GM18951 (cell line): ENCODE results near the gene FTCDNL1.

Experiments used
- POLR2A ChIP-seq: IDR thresholded peaks from 4 replicates; pipeline ENCODE4 v1.6.1; 2011; ENCODE audit warnings: mild to moderate bottlenecking; ENCODE audit not compliant: insufficient read length, insufficient read depth; ENCODE audit errors: extremely low read depth
- in situ Hi-C: fragments of 300-500 bp; cut with MboI; formaldehyde crosslinking; loops from one replicate; pipeline ENCODE4 v1.12.0; 2022; ENCODE audit warnings: low sequenced_read_pairs, mixed read lengths, inconsistent platforms; ENCODE audit not compliant: unreplicated experiment

FTCDNL1 gene

DNA sequence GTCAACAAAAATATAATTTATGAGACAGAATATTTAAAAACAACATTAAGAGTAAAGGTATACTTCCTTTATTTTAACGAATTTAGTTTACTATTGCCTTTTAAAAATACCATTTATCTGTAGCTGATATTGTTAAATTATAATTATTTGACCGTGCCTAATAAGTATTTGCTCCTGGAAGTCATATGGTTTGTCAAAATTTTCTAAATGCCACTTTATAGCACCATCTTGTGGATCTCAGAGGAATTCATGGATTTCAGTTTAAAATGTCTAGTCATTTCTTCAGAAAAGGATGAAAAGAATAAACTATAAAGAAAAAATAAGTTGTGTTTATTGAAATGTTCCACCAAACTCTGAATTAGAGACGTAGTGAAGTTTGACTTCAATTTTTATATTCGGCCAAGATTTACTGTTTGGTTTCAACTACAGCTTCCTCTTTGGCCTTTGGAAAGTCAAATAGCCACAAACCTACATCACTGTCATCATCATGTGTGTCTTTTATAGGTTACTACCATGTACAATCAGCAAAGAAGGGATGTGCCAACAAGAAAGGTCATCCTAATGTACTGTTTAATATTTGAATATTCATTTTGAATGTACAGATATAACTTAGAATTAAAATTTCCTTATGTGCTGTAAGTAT is 10.3 kb upstream of the FTCDNL1 start:
- TF ChIP-seq POLR2A, result no peak
- in situ Hi-C loops, result no loop called here

DNA sequence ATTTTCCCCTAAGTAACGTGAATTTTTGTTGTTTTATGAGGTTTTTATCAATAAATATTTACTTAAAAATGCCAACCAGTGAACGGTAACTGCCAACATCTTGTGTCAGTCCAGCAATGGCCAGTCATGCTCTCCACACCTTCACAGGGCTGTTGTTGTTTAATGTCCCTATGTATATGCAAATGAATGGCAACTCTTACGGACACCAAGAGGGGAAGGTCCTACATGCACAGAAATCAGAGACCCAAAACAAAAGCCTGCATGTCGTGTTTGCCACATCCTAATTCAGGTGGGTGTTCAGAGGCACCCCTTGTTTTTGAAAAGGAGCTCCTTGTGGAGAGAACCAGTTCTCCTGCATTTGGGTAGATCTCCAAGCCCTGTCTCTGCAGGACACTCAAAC is 4.8 kb upstream of the FTCDNL1 start:
- in situ Hi-C loops, result no loop called here
- TF ChIP-seq POLR2A, result no peak

DNA sequence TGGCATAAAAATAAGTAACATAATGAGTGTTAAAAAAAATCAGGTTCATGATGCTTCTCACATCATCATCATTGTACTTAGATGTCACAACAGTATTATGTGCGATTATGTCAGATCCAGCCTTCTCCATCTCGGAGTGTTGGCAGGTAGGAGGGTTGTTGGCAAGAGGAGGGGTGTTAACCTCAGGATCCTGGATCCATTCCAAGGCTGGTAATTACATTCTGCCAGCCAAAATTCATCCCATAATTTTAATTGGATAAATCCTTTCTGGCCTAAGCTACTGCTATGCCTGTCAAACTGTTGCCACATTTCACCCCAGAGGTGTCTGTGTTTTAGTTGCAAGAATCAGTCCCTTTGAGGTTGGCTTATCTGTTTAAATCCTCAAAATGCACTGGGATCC is 891 bp upstream of the FTCDNL1 start:
- in situ Hi-C loops, result no loop called here
- no peak for TF ChIP-seq POLR2A

DNA sequence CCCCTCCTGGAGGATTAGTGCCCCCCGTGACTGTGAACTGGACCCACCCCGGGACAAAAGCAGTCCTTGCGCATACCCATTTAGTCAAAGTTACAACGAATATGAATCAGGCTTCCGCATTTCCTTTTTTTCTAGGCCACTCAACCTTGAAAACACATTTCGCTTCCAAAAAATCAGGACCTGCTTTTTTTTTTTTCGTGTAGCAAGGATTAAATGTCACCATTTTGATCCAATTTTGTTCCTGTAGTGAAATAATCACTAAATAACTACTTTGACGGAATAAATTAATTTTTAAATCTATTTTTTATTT is 464 bp upstream of the FTCDNL1 start:
- no peak for TF ChIP-seq POLR2A
- in situ Hi-C loops, result no loop called here

DNA sequence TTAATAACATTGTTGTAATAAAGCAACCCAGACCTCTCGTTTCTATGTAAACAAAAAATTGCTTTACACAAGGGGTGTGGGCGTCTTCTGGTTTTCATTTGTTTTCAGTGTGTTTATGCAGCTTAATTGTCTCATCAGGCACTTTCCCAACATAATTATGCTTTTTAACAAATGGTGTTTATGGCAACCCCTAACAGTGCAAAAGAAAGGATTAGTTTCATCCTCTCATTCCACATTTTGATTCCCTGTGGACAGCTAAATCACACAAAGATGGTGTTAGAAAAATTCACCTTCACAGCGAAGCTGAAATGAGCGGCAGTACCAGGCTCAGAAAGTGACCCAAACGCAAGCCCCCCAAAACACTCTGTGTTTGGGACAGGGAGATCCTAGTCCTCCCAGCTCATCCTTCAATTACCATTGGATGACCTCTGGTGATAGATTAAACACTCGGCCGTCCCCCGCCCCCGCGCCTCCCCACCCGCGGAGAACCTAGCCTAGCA is 724 bp downstream of the FTCDNL1 start:
- in situ Hi-C loops, result no loop called here
- TF ChIP-seq POLR2A, result no peak

DNA sequence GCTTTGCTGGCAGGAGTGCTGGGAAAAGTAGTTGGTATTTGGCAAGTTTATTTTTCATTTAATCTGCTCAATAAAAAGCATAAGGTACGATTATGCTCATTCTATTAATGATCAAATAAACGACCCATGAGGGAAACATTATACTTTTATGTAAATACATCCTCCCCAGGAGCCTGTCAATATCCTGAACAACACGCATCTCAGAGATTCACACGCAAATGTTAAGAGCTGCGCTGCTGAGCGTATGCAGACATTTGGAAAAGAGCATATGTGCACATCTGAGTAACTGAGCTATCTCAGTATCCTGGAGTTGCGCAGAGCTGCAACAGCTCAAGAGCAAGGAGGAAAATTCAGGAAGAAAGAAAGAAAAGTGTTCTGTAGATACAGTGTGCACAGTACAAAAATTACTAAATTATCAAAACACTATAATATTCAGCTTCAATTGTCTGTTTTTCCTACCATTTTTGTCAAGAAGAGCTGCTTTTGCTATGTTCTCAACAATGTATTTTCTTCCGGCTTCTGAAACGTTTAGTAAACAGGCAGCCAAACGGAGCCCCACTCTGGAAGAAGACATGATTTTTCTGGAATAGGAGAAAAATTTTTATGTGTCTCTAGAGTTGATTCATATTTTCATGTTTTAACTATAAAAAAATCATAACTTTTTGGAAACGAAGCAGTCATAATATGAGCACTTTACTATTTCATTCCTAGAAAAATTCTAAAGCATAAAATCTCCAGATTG is 2.4 kb downstream of the FTCDNL1 start:
- in situ Hi-C loops, result no loop called here
- no peak for TF ChIP-seq POLR2A

DNA sequence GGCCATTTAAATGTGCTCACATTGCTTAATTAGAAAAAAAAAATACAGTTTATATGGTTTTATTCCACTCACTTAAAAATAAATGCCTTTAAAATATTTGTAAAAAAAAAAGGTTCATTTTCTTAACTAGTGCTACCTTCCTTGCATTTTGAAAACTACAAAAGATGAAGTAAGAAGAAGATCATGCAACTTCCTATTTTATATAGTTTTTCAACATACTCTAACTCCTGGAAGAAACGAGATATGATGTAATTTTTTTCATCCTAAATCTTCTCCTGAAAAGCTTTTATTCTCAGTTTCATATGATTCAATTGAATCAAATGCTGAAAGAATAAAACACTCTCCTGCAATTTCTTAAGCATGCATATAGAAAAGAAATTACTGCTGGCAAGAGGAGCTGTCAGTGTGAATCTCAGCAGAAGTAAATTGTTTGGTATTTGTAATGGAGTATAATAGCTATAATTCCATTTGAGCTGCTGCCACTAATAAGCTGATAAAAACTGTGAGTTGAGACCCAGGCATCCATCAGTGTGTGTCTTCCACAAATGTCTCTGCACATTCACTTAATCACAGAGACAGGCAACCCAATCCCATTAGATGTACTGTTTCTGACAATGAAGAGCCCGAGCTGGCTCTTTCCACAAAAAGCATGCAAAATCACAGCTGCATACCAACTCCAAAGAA is 3.7 kb downstream of the FTCDNL1 start:
- in situ Hi-C loops, result no loop called here
- no peak for TF ChIP-seq POLR2A

DNA sequence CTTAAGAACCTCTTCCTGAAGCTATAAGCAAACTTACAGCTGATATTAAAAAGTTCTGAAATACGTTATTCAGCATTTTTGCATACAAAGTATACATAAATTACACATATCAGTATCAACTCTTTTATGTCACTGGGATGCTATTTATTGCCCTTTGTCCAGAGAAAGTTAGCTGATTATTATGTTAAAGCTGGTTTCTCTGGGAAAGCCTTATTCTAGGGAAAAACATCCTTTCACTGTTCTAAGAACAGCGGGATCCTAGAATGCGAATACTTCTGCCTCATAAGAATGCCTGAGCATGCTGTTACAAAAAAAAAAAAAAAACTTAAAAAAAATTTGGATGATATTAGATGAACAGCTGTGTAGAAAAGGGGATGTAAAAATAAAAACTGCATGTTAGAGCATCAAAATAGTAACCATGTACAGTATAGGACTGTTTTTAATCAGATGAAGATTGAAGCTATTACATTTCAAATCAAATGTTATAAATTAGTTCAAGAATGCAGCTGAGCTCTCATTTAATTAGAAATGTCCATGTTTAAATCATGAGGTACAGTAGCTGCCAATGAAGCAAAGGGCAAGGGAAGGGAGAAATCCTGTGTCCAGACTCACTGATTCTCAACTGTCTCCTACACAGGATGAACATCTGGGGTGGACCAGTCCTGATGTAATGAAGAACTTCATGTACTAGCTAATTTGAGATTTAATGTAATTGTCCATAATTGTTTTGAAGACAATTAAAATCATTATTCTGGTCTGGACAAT is 8.2 kb downstream of the FTCDNL1 start:
- in situ Hi-C loops, result no loop called here
- no peak for TF ChIP-seq POLR2A

DNA sequence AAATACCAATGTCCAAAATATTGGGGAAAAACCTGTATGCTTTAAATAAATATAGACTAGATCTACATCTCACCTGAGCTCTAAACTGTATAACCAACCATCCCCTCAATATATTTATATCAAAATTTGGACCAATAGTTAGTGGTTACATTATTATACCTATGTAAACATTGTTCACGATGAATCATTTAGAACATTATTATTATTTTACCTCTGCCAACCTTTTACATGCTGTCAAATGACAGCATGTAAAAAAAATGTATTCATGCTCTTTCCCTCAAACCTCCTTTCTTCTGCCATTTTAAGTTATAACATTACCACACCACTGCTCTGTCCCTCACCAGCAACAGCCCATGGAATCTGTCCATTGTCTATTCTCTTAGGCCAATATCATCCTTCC is 9.6 kb downstream of the FTCDNL1 start:
- TF ChIP-seq POLR2A, result no peak
- in situ Hi-C loops, result no loop called here

DNA sequence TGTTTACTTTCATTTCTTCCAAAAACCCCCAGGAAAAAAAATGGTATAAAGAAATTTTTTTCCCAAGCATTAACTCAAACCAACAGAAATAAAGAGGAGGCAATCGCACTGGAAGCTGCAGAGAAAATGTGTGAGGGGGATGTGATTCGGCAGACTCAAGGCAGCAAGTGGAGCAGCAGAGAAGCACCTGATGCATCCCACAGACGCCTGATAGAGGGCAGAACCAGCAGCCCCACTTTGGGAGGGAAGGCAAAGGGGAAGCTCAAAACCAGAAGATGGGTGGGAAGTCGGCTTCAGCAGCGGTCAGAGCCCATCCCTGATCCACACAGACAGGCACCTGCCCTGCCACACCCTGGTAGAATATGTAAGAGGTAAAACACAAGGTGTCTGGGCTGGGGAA is 12.6 kb downstream of the FTCDNL1 start:
- in situ Hi-C loops, result no loop called here
- TF ChIP-seq POLR2A, result no peak

DNA sequence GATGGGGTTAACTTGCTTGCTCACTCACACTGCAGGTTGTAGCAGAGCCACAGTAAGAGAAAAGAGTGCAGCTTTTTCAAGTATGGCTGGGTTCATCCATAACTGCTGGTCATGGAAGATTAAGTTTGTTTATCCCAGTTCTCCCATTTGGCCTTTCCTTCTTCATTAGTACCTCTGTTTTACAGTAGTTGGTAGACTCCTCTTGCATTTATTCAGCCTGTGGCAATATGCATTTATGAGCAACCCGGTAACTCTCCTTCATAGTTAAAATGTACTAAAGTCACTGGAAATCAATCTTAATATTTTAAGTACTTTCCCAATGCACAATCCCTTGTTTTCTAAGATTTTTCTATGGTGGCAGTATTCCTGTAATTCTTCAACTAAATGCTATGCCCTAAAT is 14.0 kb downstream of the FTCDNL1 start:
- no peak for TF ChIP-seq POLR2A
- in situ Hi-C loops, result no loop called here

DNA sequence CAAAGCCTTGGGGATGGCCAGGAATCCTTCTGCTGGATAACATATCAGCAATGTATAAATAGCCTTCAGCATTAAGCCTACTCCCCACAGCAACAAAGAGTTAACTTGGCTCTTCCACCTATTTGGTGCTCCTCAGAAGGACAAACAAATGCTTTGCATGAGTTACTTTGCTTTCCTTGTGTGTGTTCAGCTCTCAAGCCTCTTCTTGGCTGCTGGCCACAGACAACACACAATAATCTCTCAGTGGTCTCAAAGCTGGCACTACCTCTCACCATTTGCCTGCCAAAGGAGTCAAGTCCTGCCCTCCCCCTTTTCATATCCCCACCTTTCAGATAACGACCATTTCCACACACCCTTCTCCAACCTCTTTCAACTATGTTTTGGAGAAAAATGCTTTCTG is 17.5 kb downstream of the FTCDNL1 start:
- no peak for TF ChIP-seq POLR2A
- in situ Hi-C loops, result no loop called here

DNA sequence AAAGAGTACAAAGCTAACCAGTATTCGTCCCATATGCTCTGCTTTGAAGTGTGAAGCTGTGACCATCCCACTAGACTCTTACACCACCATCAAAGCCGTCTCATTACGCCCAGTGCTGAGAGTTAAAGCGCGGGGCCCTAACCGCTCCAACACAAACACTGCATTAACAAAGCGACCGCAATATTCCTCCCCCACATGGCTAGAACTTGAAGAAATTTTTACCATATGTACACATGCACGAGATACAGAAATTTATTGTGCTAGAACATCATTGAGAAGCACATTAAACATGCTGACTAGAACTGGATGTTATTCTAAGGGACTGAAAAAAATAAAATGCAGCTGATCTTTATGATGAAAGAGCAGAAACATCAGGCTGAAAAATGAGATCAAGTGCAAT is 20.5 kb downstream of the FTCDNL1 start:
- in situ Hi-C loops, result no loop called here
- no peak for TF ChIP-seq POLR2A

DNA sequence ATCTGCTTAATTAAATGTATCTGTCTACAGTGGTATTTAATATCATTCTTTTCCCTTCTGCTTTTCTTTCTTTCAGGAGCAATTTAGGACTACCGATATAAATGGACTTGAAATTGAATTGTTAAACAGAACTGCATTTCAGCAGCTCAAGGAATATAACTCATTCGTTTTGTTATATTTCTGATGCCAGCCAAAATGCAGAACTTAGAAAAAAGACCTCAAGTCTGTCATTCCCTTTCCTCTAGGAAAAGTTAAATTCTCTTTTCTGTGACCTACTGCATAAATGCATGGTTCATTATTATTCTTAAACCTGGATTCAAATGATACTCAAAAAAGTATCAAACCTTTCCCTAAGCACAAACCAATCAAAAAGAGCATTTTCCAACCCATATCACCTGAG is 21.4 kb downstream of the FTCDNL1 start:
- TF ChIP-seq POLR2A, result no peak
- in situ Hi-C loops, result no loop called here

DNA sequence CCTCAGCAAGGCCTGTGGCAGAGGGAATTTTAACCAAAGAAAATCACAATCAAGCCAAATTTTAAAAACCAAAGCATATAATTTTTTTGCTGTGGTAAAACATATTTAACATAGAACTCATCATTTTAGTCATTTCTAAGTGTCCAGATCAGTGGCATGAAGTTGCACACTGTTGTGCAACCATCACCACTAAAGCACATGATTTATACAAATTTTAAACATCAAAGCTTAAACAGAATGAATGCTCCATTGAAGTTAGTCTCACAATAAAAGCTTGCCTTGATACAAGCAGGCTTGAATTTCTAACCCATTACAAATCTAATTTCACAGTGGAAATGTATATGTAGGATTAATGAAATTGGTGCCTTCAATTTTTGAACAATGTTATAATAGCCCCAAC is 31.2 kb downstream of the FTCDNL1 start:
- TF ChIP-seq POLR2A, result no peak
- in situ Hi-C loops, result no loop called here
